HG02943 (cell line): ENCODE data around the gene TNIK.
"Not testable (repeated sequence)": the region's sequence is repeated elsewhere in the genome, so short reads cannot be mapped to it uniquely, and the experiment has no call there.

ENCODE experiments used
- ATAC-seq: cut with Tn5 transposase; IDR thresholded peaks from one replicate; pipeline ENCODE4 v1.9.1; 2021; ENCODE audit warnings: mild to moderate bottlenecking, low read depth, moderate library complexity; ENCODE audit not compliant: unreplicated experiment

Gene TNIK

GRCh38 chr3:171447579-171447891 is 12.7 kb downstream of the TNIK start:
- ATAC-seq = not testable (repeated sequence)

GRCh38 chr3:171446801-171447578 is 13.2 kb downstream of the TNIK start:
- ATAC-seq = no peak

DNA sequence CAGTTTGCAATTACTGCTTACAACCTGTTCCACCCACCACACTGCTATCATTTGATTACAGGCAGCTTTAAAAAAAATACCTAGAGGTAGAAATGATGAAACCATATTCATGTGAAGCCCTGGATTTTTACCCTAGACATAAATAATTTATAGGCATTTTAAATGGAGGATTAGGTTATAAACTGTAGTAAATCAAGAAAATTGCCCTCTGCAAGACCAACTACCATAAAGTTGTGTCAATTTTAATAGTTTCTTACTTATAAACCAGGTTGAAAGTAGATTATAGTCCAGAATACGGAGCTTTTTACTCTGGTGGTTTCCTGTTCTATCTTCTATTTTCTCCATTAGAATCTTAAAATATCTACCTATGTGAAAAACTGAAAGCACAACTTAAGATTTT is 13.9 kb downstream of the TNIK start:
- ATAC-seq = no peak

- no peak for ATAC-seq
Measured at GRCh38 chr3:171445620-171446204, 14.5 kb downstream of the TNIK start.

DNA sequence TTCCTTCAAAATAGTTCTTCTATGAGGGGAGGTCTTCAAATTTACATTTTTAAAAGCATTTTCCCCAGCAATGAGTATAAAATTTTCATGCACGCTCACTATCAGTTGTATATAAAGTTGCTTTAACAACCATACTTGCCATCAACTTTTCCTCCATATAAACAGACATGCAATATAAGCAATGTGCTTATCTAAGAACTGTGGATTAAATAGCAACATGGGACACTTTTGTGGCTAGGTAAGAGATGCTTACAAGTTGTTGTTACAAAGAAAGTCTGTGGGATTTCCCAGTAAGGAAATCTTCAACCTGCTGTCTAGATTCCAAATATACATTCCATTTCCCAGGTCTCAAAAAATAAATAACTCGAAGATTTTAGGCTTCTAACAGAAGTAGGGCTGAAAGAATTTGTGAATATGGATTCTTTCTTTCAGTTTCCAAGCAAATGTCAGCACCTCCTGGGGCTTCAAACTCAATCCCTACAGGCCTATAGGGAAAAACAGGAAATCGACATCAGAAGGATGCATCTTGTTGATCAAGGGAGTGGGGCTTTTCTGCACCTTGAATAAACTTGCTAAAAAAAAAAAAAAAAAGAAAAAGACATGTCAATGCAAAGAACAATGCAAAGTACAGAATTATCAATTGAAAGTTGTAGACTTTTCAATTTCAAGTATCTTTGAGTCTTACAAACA is 16.1 kb downstream of the TNIK start:
- no peak for ATAC-seq

DNA sequence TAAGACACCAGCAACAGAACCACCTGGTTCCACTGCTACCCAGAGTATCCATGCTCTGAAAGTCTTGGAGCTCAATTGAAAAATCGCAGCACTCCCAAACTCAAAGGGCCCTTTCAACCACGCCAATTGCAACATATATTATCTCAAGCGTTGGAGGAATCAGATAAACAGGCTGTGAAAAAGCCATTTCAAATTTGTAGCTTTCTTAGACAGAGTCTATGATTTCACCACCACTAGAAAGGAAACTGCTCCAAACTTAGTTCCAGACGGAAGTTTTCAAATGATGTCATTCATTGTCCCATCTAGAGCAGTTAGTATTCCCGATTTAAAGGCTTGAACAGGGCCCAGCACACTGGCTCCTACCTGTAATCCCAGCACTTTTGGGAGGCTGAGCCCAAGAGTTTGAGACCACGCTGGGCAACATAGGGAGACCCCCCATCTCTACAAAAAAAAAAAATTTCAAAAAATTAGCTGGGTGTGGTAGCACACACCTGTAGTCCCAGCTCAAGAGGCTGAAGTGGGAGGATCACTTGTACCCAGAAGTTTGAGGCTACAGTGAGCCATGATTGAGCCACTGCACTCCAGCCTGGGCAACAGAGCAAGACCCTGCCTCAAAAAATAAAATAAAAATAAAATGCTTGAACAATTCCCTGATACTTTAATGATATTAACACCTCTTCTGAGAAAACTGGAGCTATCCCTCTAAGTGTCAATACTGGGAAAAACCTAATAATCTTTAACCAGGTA is 16.8 kb downstream of the TNIK start:
- no peak for ATAC-seq

- ATAC-seq = no peak
Measured at GRCh38 chr3:171442184-171442583, 18.0 kb downstream of the TNIK start.

GRCh38 chr3:171441381-171441780 is 18.8 kb downstream of the TNIK start:
- no peak for ATAC-seq

GRCh38 chr3:171439996-171440395 is 20.2 kb downstream of the TNIK start:
- no peak for ATAC-seq

DNA sequence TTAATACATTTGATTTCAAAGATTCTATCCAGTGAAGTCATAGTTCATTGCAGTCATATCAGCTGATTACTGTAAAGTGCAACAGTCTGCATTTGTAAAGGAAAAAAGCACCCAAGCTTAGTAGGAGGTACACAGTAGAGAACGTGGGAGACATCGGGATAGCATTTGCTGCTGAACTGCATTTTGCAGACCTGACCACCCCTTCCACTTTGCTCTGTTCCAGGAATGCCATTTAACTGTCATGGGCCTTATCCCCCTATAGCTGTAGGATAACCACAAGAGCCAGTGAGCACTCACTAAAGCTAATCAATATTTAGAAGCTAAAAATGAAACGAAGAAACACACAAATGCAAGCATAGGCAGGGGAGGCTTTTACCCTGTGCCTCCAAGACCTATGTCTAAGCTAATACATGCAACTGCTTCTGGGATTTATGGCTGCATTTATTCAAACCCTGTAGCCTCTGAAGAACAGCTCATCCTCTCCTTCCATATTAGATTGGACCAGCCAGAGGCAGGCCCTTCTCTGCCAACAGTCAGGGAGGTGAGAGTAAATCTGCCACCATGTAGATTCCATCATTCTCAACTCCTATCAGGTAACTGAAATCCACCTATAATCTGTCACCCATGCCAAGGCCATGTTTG is 23.0 kb downstream of the TNIK start:
- ATAC-seq = no peak

DNA sequence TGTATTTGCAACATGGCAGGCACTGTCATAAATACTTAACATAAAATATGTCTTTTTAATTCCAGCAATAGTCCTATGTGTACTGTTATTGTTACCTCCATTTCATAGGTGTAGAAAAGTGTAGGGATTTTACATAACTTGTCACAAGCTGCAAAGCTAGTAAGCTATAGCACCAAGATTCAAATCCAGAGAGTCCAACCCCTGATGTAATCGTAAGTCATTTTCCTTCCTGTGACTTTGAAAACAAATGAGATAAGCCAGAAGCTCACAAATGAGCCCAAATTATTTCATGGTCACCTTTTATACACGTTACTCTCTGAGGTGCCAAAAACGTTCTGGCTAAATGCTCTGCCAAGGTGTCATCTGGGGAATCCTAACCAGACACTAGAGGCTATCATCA is 23.8 kb downstream of the TNIK start:
- ATAC-seq = no peak

DNA sequence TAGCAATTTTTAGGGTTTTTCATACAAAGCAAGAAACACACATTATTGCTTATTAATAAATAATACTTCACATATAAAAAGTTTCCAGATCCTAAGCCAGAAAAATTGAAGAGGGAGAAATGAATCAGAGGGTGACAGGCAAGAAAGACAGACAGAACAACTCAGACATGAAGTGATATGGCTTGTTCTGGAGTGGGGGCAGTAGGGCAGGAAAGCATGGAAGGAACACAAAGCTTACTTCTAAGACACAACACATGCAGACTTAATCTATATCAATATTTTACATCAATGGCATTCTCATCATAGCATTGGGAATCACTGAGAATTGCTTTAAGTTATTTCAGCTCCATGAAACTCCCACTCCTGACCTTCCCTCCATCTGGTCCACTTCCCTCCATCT is 24.4 kb downstream of the TNIK start:
- ATAC-seq = no peak

- no peak for ATAC-seq
Measured at GRCh38 chr3:171435143-171435542, 25.1 kb downstream of the TNIK start.

GRCh38 chr3:171432548-171432947 is 27.7 kb downstream of the TNIK start:
- no peak for ATAC-seq

DNA sequence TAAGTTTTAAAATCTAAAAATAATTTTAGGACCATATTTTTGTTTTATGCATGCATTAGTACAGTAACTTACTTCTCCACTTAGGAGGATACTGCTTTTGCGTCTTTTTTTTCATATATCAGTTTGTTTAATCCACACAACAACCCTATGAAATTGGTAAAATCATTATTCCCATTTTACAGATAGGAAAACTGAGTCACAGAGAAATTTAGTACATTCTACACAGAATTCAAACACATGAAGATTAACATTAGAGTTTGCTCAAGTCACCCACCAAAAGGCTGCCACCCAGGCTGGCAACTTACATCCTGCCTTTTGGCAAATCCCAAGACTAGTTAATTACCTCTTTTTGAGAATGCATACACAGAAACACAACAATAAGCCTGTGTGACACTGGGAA is 28.7 kb downstream of the TNIK start:
- ATAC-seq = no peak

- no peak for ATAC-seq
Measured at GRCh38 chr3:171430530-171430929, 29.7 kb downstream of the TNIK start.

- no peak for ATAC-seq
Measured at GRCh38 chr3:171429635-171430034, 30.6 kb downstream of the TNIK start.

DNA sequence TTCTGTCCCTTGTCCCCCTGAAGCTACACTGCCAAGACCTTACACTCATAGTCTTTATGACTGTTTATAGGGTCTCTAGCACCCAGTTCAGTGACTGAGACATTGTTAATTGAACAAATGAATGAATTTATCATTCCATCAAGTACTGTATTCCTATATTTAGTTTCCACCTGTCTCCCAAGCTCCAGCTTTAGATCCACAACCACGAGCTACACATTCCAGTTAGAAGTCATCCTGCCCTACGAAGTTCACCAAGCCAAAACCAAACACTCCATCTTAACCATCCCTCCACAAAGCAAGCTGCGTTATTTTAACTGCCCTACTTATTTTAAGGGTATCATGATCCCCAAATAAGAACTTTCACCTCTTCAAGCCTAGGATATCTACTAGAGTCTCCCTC is 31.3 kb downstream of the TNIK start:
- no peak for ATAC-seq

DNA sequence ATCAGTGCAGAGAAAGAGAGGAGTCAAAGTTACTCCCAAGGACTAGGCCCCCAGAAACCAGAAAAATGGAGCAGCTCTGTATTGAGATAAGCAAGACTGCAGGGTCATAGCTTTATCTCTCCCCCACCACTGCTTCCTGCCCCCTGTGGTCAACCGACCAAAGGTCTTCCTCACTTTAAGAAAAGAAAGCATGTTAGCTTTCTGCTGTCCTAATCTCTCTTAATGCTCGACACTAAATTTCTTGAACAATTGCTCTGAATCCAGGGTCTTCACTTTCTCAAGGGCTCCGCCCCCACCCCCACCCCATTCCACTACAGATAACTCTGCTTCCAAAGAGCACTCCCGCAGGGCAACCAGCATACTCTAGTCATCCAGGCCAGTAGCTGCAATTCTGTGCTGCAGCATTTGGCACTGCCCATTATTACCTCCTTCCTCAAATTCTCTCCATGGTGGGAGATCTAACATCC is 31.9 kb downstream of the TNIK start:
- no peak for ATAC-seq

- ATAC-seq = no peak
Measured at GRCh38 chr3:171427771-171428320, 32.4 kb downstream of the TNIK start.
